CD4-positive, alpha-beta T cell (primary cell): ENCODE results near the gene TPCN2. TPM values are rescaled to one million over a fixed set of nuclear protein-coding genes. Genes with fewer than 3 reads are reported as not detected.

ENCODE experiments used
- ATAC-seq: fragments of 200-7000 bp; cut with Tn5 transposase; one replicate; pipeline ENCODE4 v1.10.0; 2022; ENCODE audit warnings: mild to moderate bottlenecking; ENCODE audit not compliant: poor library complexity
- CTCF ChIA-PET: fragments of 350-600 bp; sonication (Branson Sonifier 250); formaldehyde crosslinking; loops from one replicate; lab custom pipeline; 2021; ENCODE audit warnings: antibody characterized with exemption, inconsistent platforms; lab: Charles Lee
- POLR2A ChIA-PET: fragments of 350-600 bp; sonication (Branson Sonifier 250); formaldehyde crosslinking; loops from one replicate; lab custom pipeline; 2021; ENCODE audit warnings: antibody characterized with exemption, inconsistent platforms; lab: Charles Lee
- DNase-seq, 14 experiments: peaks; one replicate each; pipeline ENCODE4 v3.0.0-alpha.2; 2013 to 2020; ENCODE audit warnings: mixed read lengths in 2 of 14
- H3K27ac ChIP-seq, 2 donors: one replicate each; pipeline versions ENCODE4 v1.5.1 to v1.7.0; 2013; ENCODE audit warnings: low read length in 2 of 2, low read depth in 1 of 2, mild to moderate bottlenecking in 1 of 2
- H3K27me3 ChIP-seq, 2 experiments: 1 replicate in 1 of 2; 2 replicates in 1 of 2; pipeline versions ENCODE4 v1.6.1 to v1.7.0; 2013; ENCODE audit warnings: low read length in 2 of 2, control low read depth in 1 of 2, mild to moderate bottlenecking in 1 of 2, moderate library complexity in 1 of 2; ENCODE audit not compliant: insufficient read depth in 2 of 2, control insufficient read depth in 1 of 2
- H3K36me3 ChIP-seq: one replicate; pipeline ENCODE4 v1.6.1; 2013; ENCODE audit warnings: low read length, control low read depth; ENCODE audit not compliant: insufficient read depth
- H3K4me1 ChIP-seq: one replicate; pipeline ENCODE4 v1.6.1; 2013; ENCODE audit warnings: low read length, control low read depth; ENCODE audit not compliant: insufficient read depth
- H3K4me3 ChIP-seq: one replicate; pipeline ENCODE4 v1.5.1; 2013; ENCODE audit warnings: mild to moderate bottlenecking, low read length, moderate library complexity
- H3K9me3 ChIP-seq, 2 experiments: 1 replicate in 1 of 2; 2 replicates in 1 of 2; pipeline versions ENCODE4 v1.6.1 to v1.7.0; 2013; ENCODE audit warnings: low read length in 2 of 2, mild to moderate bottlenecking in 2 of 2, control low read depth in 1 of 2, moderate library complexity in 1 of 2; ENCODE audit not compliant: control insufficient read depth in 1 of 2, insufficient read depth in 1 of 2
- H3K27ac Mint-ChIP-seq: one replicate; pipeline ENCODE4 v1.8.0; 2020; ENCODE audit warnings: mixed read lengths
- H3K27me3 Mint-ChIP-seq: one replicate; pipeline ENCODE4 v1.8.0; 2021; ENCODE audit warnings: mixed read lengths
- H3K36me3 Mint-ChIP-seq: one replicate; pipeline ENCODE4 v1.8.0; 2021; ENCODE audit warnings: low read depth, mixed read lengths
- H3K4me1 Mint-ChIP-seq: one replicate; pipeline ENCODE4 v1.8.0; 2021; ENCODE audit warnings: low read depth, mixed read lengths
- H3K4me3 Mint-ChIP-seq: one replicate; pipeline ENCODE4 v1.8.0; 2020; ENCODE audit warnings: mild to moderate bottlenecking, mixed read lengths
- H3K9me3 Mint-ChIP-seq: one replicate; pipeline ENCODE4 v1.8.0; 2020; ENCODE audit warnings: mixed read lengths
- CTCF ChIP-seq: fragments of 200-600 bp; IDR thresholded peaks from one replicate; pipeline ENCODE4 v1.8.0; 2022; ENCODE audit warnings: antibody characterized with exemption, mild to moderate bottlenecking
- intact Hi-C, 2 experiments: fragments of 100-400 bp; cut with DNase I in 1 of 2; cut with micrococcal nuclease in 1 of 2; formaldehyde crosslinking; loops; one replicate each; pipeline versions ENCODE4 v1.15.1 to v1.9.0; 2023 to 2025; cut with DNase I, micrococcal nuclease
- total RNA-seq, 174 experiments: library from RNA in 2 of 174; stranded (reverse) in 2 of 174; gene quantifications; one replicate each; pipeline ENCODE4 v1.2.3 and lab custom pipeline; 2021 to 2026

Gene TPCN2
- total RNA-seq, 2 experiments from 2014 or later, result 10.2 to 11.5 TPM

DNA sequence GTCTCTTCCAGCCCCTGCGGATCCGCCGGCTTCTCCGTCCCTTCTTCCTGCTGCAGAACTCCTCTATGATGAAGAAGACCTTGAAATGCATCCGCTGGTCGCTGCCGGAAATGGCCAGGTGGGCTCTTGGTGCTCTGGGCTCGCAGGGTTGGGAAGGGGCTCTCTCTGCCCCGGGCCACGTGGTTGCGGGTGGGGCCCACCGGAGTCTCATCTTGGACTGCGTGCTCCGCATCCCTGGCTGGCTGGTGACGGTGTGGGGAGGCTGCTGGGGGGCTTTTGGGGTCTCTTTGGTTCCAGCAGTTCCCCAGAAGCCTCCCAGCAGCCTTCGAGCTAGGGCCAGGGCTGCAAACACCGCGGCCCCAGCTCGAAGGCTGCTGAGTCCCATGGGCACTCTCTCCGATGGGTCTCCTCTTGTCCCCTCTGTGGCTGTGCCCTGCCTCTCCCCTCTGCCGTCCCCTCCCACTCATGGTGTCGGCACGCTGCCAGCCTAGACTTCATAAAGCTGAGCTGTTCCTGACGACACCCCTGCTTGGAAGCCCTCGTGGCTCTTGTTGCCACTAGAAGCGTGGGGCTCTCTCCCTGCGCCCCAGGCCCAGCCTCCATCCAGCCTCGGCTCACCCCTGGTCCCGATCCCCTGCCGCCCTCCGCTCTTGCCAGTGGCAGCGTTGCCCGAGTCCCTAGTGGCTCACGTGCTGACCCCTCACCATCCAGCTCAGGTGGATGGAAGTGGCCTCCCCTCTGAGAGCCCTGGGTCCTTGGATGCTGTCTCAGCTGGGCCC, 14.3 kb downstream of the TPCN2 start:
- no peaks in the 10 kb centered on the region for H3K4me1 ChIP-seq
- ATAC-seq, result no peak
- H3K27me3 ChIP-seq, result no peaks in the 10 kb centered on the region
- ChIA-PET POLR2A (no interaction called here), CTCF (no interaction called here)
- H3K4me3 ChIP-seq, result no peak overlapping the region
- peaks cover 22% of the 10 kb centered on the region for H3K36me3 ChIP-seq
- H3K9me3 Mint-ChIP-seq, result no peaks in the 10 kb centered on the region
- no peaks in the 10 kb centered on the region for H3K4me1 Mint-ChIP-seq
- H3K27ac ChIP-seq, result no peak overlapping the region
- no peak for TF ChIP-seq CTCF
- H3K27me3 Mint-ChIP-seq, result no peaks in the 10 kb centered on the region
- intact Hi-C loops, result no loop called here
- H3K36me3 Mint-ChIP-seq, result peaks cover 20% of the 10 kb centered on the region
- H3K27ac Mint-ChIP-seq, result no peak overlapping the region
- no peaks in the 10 kb centered on the region for H3K9me3 ChIP-seq
- H3K4me3 Mint-ChIP-seq, result no peak overlapping the region
- DNase-seq, result no peak

- no peak for TF ChIP-seq CTCF
Observed at GRCh38 chr11:69063652-69064260, 15.0 kb downstream of the TPCN2 start.

GRCh38 chr11:69064394-69064957, 15.7 kb downstream of the TPCN2 start:
- ATAC-seq (no peak), DNase-seq (no peak)
- Mint-ChIP-seq H3K27ac (no peak overlapping the region), H3K27me3 (no peaks in the 10 kb centered on the region), H3K4me1 (no peaks in the 10 kb centered on the region), H3K4me3 (no peak overlapping the region), H3K9me3 (no peaks in the 10 kb centered on the region), H3K36me3 (peaks cover 20% of the 10 kb centered on the region)
- intact Hi-C loops, result no loop called here
- Histone ChIP-seq H3K27ac (no peak overlapping the region), H3K4me3 (no peak overlapping the region), H3K9me3 (no peaks in the 10 kb centered on the region), H3K36me3 (peaks cover 20% of the 10 kb centered on the region), H3K4me1 (no peaks in the 10 kb centered on the region), H3K27me3 (no peaks in the 10 kb centered on the region)
- POLR2A ChIA-PET, result no interaction called here
- TF ChIP-seq CTCF, result no peak
- CTCF ChIA-PET, result no interaction called here

More at GRCh38 chr11:69063652-69064260, 15.0 kb downstream of the TPCN2 start:
- ChIA-PET CTCF (no interaction called here), POLR2A (no interaction called here)
- Mint-ChIP-seq H3K27ac (no peak overlapping the region), H3K4me1 (no peaks in the 10 kb centered on the region), H3K27me3 (no peaks in the 10 kb centered on the region), H3K36me3 (peaks cover 20% of the 10 kb centered on the region), H3K4me3 (no peak overlapping the region), H3K9me3 (no peaks in the 10 kb centered on the region)
- Histone ChIP-seq H3K4me1 (no peaks in the 10 kb centered on the region), H3K27me3 (no peaks in the 10 kb centered on the region), H3K9me3 (no peaks in the 10 kb centered on the region), H3K36me3 (peaks cover 20% of the 10 kb centered on the region), H3K4me3 (no peak overlapping the region), H3K27ac (no peak overlapping the region)
- no peak for DNase-seq
- intact Hi-C loops, result no loop called here
- ATAC-seq, result no peak
